ENCODE measurements around the gene SLC39A13. TPM values are rescaled to one million over a fixed set of nuclear protein-coding genes. Genes with fewer than 3 reads are reported as not detected.

The SLC39A13 gene
- total RNA-seq, 2 experiments from 2014 or later = 17.7 to 18.0 TPM

DNA sequence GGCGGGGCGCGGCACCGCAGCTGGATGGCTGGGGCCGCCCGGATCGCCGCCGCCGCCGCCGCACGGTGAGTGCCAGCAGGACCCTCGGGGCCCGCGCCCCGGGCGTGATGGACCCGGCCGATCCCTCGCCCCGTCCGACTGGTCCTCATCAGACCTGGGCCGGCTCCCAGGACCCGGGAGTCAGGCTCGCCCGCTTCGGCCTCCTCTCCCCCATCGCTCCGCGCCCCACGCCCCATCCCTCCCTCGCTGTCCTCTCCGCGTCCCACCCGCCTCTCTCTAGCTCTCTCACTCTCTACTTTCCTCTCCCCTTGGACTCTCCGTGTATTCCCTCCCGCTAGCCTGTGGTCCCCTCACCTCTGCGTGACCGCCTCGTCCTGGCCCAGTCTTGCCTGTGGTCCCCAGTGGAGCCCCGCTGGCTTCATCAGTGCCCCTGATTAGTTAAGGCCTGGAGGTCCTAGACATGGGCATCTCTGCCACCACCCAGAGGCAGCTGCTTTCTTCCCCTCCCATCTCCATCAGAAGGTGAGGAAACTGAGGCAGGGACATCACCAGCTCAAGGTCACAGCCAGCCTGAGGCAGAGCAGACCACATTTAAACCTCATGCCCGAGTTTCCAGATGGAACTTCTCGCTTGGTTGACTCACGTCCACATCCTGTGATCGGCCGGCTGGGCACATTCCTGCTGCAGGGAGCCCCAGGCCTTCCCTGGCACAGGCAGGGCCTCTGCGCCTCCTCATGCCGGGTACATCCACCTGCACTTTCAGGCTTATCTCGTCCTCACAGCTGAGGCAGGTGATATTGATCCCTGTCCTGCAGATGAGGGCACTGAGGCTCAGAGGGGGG lies 429 bp downstream of the SLC39A13 start:
- H3K4me3 Mint-ChIP-seq = peak overlapping the region; percentile 82
- peaks cover 17% of the 10 kb centered on the region for H3K4me1 Mint-ChIP-seq (ENCODE audit: low read depth)
- CTCF ChIA-PET = interaction anchor here (0.9 to 7.0 kb wide), 8 partner anchors 15 to 445 kb away, joined by 3 to 121 read pairs (median 3); partner anchors contain the start of genes PSMC3 and PTPMT1
- no peaks in the 10 kb centered on the region for H3K9me3 Mint-ChIP-seq
- H3K36me3 Mint-ChIP-seq = no peaks in the 10 kb centered on the region
- no peaks in the 10 kb centered on the region for H3K27me3 Mint-ChIP-seq
- peak; percentile 32 for DNase-seq
- intact Hi-C loops (cut with micrococcal nuclease) = loop anchor here (1.0 to 2.0 kb wide), 5 partner anchors 15 to 232 kb away; partner anchors contain the start of genes ARFGAP2 and PSMC3
- POLR2A ChIA-PET = interaction anchor here (1.3 to 2.4 kb wide), 4 partner anchors 17 to 194 kb away, joined by 3 to 9 read pairs (median 6); partner anchors contain the start of genes ACP2, DDB2 and PSMC3
- peak overlapping the region; percentile 83 for H3K27ac Mint-ChIP-seq

DNA sequence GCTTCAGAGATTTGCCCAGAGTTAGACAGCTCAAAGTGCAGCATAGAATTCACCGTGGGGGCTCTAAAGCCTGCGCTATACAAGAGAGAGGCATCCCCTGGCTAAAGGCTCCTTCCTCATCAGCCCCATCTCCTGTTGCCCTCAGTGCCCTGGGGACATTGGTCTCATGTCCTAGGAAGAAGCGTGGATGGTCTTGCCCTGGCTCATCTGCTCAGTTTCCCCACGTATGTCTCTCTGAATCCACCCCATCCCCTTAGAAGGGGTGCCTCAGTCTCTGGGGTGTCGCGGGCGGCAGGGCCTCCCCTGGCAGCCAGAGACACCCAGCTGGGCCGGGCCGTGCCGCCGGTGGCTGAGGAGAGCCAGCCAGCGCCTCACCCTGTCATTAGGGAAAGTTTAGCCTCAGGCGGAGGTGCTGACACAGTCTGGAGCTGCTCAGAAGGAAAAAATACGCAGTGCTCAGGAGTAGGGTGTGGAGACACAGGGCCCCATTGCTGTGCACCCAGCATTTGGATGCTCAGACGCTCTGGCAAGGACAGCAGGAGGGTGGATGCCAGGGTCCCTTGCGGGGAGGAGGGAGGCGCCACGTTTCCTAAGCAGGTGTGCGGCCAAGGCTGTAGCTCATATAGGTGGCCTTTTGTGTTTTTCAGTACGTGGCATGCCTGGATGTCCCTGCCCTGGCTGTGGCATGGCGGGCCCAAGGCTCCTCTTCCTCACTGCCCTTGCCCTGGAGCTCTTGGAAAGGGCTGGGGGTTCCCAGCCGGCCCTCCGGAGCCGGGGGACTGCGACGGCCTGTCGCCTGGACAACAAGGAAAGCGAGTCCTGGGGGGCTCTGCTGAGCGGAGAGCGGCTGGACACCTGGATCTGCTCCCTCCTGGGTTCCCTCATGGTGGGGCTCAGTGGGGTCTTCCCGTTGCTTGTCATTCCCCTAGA lies 1.3 kb downstream of the SLC39A13 start:
- POLR2A ChIA-PET = interaction anchor here (1.3 to 2.4 kb wide), 4 partner anchors 16 to 161 kb away, joined by 4 to 9 read pairs (median 6); partner anchors contain the start of genes ACP2 and PSMC3
- H3K36me3 Mint-ChIP-seq = no peaks in the 10 kb centered on the region
- H3K4me3 Mint-ChIP-seq = peak overlapping the region; percentile 82
- peak overlapping the region; percentile 83 for H3K27ac Mint-ChIP-seq
- peaks cover 17% of the 10 kb centered on the region for H3K4me1 Mint-ChIP-seq (ENCODE audit: low read depth)
- DNase-seq = no peak
- no peaks in the 10 kb centered on the region for H3K27me3 Mint-ChIP-seq
- no peaks in the 10 kb centered on the region for H3K9me3 Mint-ChIP-seq
- CTCF ChIA-PET = interaction anchor here (0.8 to 7.0 kb wide), 10 partner anchors 9 to 444 kb away, joined by 3 to 121 read pairs (median 3); partner anchors contain the start of genes CELF1, PSMC3 and PTPMT1
- intact Hi-C loops (cut with micrococcal nuclease) = loop anchor here (2.0 kb wide), 1 partner anchor 233 kb away; the partner anchor contains the start of gene ARFGAP2

DNA sequence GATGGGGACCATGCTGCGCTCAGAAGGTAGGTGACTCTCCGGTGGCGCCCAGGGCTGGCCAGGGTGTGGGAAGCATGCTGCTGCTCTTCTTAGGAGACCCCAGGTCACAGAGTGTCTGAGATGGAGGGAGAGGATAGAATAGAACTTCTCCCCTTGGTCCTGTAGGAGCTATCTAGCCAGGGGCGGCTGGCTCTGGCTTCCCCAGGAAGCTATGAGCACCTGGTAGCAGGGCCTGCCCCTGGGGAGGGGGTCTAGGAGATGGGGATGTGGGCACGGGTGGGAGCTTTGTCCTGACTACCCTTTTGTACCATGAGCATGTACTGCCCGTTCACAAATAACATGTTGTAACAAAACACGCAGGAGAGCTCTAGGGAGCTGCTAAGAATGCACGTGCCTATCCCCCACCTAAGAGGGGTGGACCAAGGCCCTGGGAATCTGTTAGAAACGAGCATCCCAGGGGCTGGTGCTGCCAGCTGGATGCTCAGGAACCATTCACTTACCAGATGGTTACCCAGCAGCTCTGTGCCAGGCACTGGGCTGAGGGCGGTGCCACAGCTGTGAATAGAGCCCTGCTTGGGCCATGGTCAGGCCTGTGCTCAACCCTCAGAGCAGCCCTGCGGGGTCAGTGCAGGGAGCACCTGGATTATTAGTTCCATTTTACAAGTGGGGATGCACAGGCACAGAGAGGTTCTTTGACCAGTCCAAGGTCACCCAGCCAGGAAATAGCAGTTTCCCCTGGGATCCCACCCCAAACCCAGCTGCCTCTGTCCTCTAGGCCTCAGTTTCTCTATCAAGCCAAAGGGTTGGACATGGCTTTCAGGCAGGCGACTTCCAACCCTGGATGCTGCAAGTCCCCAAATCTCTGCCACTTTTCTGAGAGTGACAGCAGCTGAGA lies 2.2 kb downstream of the SLC39A13 start:
- no peak overlapping the region for H3K27ac Mint-ChIP-seq
- intact Hi-C loops (cut with micrococcal nuclease) = no loop called here
- H3K9me3 Mint-ChIP-seq = no peaks in the 10 kb centered on the region
- POLR2A ChIA-PET = interaction anchor here (1.1 to 2.4 kb wide), 3 partner anchors 16 to 196 kb away, joined by 3 to 7 read pairs (median 5); partner anchors contain the start of genes ACP2, DDB2 and PSMC3
- H3K4me1 Mint-ChIP-seq (ENCODE audit: low read depth) = peaks cover 17% of the 10 kb centered on the region
- no peak for DNase-seq
- CTCF ChIA-PET = interaction anchor here (0.7 to 7.0 kb wide), 18 partner anchors 10 to 231 kb away, joined by 3 to 121 read pairs (median 4); partner anchors contain the start of genes ACP2, CELF1, PSMC3 and RAPSN
- no peaks in the 10 kb centered on the region for H3K27me3 Mint-ChIP-seq
- H3K36me3 Mint-ChIP-seq = no peaks in the 10 kb centered on the region
- H3K4me3 Mint-ChIP-seq = no peak overlapping the region

DNA sequence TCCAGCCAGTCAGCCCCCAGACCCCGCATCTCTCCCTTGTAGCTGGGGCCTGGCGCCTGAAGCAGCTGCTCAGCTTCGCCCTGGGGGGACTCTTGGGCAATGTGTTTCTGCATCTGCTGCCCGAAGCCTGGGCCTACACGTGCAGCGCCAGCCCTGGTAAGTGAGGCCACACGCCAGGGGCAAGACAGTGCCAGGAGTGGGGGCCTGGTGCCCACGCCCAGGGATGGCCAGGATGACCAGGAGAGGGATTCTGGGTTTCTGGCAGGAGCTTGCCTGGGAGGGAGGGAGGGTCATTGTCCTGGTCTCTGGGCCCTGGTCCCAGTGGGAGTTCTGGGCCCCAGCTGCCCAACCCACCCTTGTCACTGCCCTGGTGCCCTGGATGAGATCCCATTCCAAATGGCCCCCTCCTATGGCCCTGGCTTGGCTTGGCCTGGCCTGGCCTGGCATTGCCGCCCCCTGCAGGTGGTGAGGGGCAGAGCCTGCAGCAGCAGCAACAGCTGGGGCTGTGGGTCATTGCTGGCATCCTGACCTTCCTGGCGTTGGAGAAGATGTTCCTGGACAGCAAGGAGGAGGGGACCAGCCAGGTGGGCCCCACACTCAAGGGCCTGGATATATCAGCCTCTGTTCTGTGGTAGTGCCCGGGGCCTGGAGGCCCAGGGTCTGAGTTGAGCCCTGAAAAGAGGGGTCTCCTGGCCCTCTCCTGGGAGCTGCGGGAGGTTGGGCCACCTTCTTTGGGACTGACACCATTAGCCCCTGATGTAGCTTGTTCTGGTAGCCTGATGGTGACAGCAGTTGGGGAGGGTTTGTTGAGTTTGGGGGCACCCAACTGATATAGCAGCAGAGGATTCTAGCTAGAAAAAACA lies 3.7 kb downstream of the SLC39A13 start:
- CTCF ChIA-PET = interaction anchor here (0.6 to 7.0 kb wide), 30 partner anchors 8 to 436 kb away, joined by 3 to 121 read pairs (median 4); partner anchors contain the start of genes ACP2, NUP160, PSMC3 and RAPSN
- POLR2A ChIA-PET = interaction anchor here (0.6 kb wide), 1 partner anchor 157 kb away, joined by 4 read pairs; no protein-coding TSS in a partner anchor
- H3K27ac Mint-ChIP-seq = no peak overlapping the region
- peak; percentile 70 for DNase-seq
- intact Hi-C loops (cut with micrococcal nuclease) = no loop called here
- no peaks in the 10 kb centered on the region for H3K9me3 Mint-ChIP-seq
- peaks cover 13% of the 10 kb centered on the region for H3K4me1 Mint-ChIP-seq (ENCODE audit: low read depth)
- H3K4me3 Mint-ChIP-seq = no peak overlapping the region
- H3K36me3 Mint-ChIP-seq = no peaks in the 10 kb centered on the region
- H3K27me3 Mint-ChIP-seq = no peaks in the 10 kb centered on the region

DNA sequence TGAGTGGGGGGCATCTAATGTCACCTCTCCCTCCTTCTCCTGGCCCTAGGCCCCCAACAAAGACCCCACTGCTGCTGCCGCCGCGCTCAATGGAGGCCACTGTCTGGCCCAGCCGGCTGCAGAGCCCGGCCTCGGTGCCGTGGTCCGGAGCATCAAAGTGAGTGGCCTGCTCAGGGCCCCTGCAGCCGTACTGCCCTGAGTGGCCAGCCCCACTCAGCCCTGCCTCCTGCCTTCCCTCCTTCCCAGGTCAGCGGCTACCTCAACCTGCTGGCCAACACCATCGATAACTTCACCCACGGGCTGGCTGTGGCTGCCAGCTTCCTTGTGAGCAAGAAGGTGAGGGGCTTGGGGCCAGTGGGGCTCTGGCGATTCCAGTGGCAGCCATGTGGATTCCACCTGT lies 5.0 kb downstream of the SLC39A13 start:
- CTCF ChIA-PET = interaction anchor here (1.2 to 7.0 kb wide), 6 partner anchors 7 to 143 kb away, joined by 4 to 121 read pairs (median 13); partner anchors contain the start of gene PSMC3

DNA sequence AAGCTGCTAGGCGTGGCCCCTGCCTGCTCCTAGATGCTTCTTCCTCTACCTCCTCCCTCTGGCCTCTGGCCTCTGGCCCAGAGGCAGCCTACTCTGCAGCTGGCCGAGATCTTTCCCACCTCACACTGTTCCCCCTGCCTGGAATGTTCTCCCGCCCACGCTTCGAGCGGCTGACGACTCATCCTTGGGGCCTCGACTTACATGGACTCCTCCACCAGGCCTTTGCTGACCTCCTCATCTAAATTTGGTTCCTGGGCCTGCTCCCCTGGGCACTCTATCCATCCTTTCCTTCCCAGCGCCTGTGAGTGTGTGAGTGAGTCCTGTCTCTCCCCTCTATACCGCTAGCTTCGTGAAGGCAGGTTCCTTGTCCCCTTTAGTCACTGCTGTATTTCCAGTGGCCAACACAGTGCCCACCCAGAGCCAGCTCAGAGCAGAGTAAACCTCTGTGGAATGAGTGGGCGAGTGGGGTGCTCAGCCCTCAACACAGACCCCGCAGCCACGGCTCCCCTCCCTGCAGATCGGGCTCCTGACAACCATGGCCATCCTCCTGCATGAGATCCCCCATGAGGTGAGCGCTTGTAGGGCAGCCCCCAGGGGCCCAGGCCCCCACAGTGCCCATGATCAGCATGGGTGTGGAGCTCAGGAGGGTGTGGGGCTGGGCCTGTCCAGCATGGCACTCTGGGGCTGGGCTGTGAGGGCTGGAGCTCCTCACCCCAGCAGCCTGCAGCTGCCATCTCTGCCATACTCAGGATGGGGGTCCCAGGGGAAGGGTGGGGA lies 5.7 kb downstream of the SLC39A13 start:
- no peak overlapping the region for H3K27ac Mint-ChIP-seq
- no peak overlapping the region for H3K4me3 Mint-ChIP-seq
- peaks cover 5% of the 10 kb centered on the region for H3K4me1 Mint-ChIP-seq (ENCODE audit: low read depth)
- no peak for DNase-seq
- ChIA-PET CTCF (interaction anchor here (0.6 to 4.8 kb wide), 3 partner anchors 11 to 522 kb away, joined by 3 to 59 read pairs (median 4); partner anchors contain the start of gene PSMC3), POLR2A (no interaction called here)
- H3K9me3 Mint-ChIP-seq = no peaks in the 10 kb centered on the region
- no peaks in the 10 kb centered on the region for H3K27me3 Mint-ChIP-seq
- intact Hi-C loops (cut with micrococcal nuclease) = no loop called here
- H3K36me3 Mint-ChIP-seq = peaks cover 14% of the 10 kb centered on the region

More for the DNA sequence above, 5.0 kb downstream of the SLC39A13 start:
- Mint-ChIP-seq H3K36me3 (peaks cover 9% of the 10 kb centered on the region), H3K27me3 (no peaks in the 10 kb centered on the region), H3K27ac (no peak overlapping the region), H3K4me1 (ENCODE audit: low read depth) (peaks cover 6% of the 10 kb centered on the region), H3K4me3 (no peak overlapping the region), H3K9me3 (no peaks in the 10 kb centered on the region)
- POLR2A ChIA-PET = no interaction called here
- DNase-seq = no peak
- intact Hi-C loops (cut with micrococcal nuclease) = no loop called here

DNA sequence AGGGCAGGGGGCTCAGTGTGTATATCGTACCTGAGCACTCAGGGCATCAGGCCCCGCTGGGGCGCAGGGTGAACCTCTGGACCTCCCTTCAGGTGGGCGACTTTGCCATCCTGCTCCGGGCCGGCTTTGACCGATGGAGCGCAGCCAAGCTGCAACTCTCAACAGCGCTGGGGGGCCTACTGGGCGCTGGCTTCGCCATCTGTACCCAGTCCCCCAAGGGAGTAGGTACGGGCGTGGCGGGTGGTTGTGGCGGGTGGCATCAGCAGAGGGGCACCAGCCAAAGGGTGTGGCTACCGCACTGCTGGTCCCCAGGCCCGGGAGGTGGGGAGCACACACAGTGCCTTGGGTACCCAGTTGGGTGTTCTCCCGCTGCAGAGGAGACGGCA lies 6.3 kb downstream of the SLC39A13 start:
- peaks cover 16% of the 10 kb centered on the region for H3K36me3 Mint-ChIP-seq
- H3K27ac Mint-ChIP-seq = no peak overlapping the region
- no peak overlapping the region for H3K4me3 Mint-ChIP-seq
- CTCF ChIA-PET = interaction anchor here (1.3 kb wide), 1 partner anchor 41 kb away, joined by 4 read pairs; no protein-coding TSS in a partner anchor
- no peaks in the 10 kb centered on the region for H3K9me3 Mint-ChIP-seq
- no peak for DNase-seq
- H3K4me1 Mint-ChIP-seq (ENCODE audit: low read depth) = no peaks in the 10 kb centered on the region
- intact Hi-C loops (cut with micrococcal nuclease) = no loop called here
- POLR2A ChIA-PET = no interaction called here
- H3K27me3 Mint-ChIP-seq = no peaks in the 10 kb centered on the region

DNA sequence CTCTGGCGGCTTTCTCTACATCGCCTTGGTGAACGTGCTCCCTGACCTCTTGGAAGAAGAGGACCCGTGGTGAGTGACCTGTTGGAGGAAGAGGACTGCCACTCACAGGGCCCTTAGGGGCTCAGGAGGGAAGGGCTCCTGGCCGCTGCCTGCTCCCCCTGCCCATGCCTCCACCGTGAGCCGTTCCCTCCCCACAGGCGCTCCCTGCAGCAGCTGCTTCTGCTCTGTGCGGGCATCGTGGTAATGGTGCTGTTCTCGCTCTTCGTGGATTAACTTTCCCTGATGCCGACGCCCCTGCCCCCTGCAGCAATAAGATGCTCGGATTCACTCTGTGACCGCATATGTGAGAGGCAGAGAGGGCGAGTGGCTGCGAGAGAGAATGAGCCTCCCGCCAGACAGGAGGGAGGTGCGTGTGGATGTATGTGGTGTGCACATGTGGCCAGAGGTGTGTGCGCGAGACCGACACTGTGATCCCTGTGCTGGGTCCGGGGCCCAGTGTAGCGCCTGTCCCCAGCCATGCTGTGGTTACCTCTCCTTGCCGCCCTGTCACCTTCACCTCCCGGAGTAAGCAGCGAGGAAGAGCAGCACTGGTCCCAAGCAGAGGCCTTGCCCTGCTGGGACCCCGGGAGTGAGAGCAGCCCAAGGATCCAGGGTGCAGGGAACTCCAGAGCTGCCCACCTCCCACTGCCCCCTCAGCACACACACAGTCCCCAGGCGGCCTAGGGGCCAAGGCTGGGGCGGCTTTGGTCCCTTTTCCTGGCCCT lies 6.9 kb downstream of the SLC39A13 start:
- intact Hi-C loops (cut with micrococcal nuclease) = no loop called here
- H3K36me3 Mint-ChIP-seq = peaks cover 22% of the 10 kb centered on the region
- POLR2A ChIA-PET = interaction anchor here (0.8 kb wide), 1 partner anchor 9 kb away, joined by 4 read pairs; no protein-coding TSS in a partner anchor
- no peaks in the 10 kb centered on the region for H3K27me3 Mint-ChIP-seq
- no peak for DNase-seq
- CTCF ChIA-PET = interaction anchor here (0.6 kb wide), 1 partner anchor 42 kb away, joined by 4 read pairs; no protein-coding TSS in a partner anchor
- H3K4me1 Mint-ChIP-seq (ENCODE audit: low read depth) = no peaks in the 10 kb centered on the region
- no peak overlapping the region for H3K27ac Mint-ChIP-seq
- no peaks in the 10 kb centered on the region for H3K9me3 Mint-ChIP-seq
- no peak overlapping the region for H3K4me3 Mint-ChIP-seq

DNA sequence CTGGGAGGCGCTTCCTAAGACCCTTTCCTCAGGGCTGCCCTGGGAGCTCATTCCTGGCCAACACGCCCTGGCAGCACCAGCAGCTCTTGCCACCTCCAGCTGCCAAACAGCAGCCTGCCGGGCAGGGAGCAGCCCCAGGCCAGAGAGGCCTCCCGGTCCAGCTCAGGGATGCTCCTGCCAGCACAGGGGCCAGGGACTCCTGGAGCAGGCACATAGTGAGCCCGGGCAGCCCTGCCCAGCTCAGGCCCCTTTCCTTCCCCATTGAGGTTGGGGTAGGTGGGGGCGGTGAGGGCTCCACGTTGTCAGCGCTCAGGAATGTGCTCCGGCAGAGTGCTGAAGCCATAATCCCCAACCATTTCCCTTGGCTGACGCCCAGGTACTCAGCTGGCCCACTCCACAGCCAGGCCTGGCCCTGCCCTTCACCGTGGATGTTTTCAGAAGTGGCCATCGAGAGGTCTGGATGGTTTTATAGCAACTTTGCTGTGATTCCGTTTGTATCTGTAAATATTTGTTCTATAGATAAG lies 7.6 kb downstream of the SLC39A13 start:
- no peaks in the 10 kb centered on the region for H3K9me3 Mint-ChIP-seq
- CTCF ChIA-PET = interaction anchor here (0.6 kb wide), 1 partner anchor 42 kb away, joined by 4 read pairs; no protein-coding TSS in a partner anchor
- peaks cover 23% of the 10 kb centered on the region for H3K36me3 Mint-ChIP-seq
- POLR2A ChIA-PET = interaction anchor here (0.8 kb wide), 1 partner anchor 9 kb away, joined by 4 read pairs; no protein-coding TSS in a partner anchor
- no peak for DNase-seq
- H3K4me1 Mint-ChIP-seq (ENCODE audit: low read depth) = no peaks in the 10 kb centered on the region
- no peak overlapping the region for H3K27ac Mint-ChIP-seq
- no peak overlapping the region for H3K4me3 Mint-ChIP-seq
- no peaks in the 10 kb centered on the region for H3K27me3 Mint-ChIP-seq
- intact Hi-C loops (cut with micrococcal nuclease) = no loop called here
